Measurements from ENCODE around the gene MCRS1.
"Not testable (repeated sequence)": the region's sequence is repeated elsewhere in the genome, so short reads cannot be mapped to it uniquely, and the experiment has no call there.

Gene MCRS1

DNA sequence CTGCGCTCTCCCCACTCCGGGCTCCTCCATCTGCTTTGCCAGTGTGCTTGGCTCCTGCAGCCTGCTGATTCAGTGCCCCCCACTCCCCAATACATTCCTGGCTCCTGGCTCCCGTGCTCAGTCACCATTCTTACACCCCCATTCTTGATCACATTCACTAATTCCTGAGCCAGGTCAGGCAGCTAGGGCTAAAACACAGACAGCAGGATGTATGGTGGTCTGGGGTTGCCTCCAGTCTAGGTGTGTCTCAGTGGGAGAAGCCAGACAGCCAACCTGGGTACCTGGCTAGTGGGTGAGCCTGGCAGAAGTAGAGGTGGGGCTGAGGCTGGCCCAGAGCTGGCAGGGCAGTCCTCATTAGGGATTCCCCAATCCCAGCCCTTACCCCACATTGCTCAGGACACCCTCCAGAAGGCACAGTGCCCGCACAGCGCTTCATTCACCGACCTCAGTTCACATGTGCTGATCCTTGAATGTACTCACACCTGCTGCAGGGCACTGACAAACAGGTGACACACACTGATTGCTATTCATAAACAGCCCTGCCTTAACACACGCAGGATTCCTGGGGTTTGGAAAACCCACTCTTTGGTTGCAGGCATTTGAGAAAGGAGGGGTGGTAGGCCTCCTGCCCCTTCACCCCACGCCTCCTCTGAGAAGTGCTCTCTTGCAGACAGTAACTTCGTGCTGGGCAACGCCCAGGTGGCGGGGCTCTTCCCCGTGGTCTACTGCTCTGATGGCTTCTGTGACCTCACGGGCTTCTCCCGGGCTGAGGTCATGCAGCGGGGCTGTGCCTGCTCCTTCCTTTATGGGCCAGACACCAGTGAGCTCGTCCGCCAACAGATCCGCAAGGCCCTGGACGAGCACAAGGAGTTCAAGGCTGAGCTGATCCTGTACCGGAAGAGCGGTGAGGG lies 27.5 kb downstream of the MCRS1 start:
- no peak for DNase-seq (ENCODE audit: low spot score)

DNA sequence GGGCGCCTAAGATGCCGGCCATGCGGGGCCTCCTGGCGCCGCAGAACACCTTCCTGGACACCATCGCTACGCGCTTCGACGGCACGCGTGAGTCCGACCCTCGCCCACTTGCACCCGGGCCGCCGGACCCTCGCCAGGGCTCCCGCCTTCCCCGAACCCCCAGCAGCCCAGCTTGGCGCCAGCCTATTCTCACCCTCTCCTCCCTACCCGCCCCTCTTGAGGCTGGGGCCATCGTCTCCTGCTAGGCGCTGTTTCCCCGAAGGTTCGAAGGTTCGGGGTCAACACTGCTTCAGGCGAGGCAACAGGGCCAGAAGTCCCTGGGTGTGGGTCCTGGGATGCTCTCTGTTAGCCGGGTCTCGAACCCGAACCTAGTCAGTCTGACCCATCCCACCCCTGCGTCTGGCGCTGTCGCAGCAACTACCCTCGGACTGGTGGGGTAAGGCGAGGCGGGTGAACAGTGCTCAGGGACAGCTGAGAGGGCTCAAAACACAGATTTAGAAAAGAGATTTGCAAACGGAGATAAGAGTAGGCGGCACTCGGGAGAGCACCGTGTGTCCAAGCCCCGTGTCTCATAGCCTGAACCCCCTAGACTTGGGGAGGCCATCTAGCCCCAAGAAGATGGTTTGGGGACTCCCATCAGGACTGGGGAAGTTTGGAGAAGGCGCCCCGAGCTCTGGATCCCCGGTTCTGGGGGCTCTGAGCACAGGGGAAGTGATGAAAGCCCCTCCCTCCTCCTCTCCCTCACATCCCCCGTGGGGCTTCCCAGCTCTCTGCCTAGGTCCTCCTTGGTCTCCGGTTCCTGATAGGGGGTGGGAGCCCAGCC lies 28.3 kb downstream of the MCRS1 start:
- DNase-seq (ENCODE audit: low spot score): no peak

DNA sequence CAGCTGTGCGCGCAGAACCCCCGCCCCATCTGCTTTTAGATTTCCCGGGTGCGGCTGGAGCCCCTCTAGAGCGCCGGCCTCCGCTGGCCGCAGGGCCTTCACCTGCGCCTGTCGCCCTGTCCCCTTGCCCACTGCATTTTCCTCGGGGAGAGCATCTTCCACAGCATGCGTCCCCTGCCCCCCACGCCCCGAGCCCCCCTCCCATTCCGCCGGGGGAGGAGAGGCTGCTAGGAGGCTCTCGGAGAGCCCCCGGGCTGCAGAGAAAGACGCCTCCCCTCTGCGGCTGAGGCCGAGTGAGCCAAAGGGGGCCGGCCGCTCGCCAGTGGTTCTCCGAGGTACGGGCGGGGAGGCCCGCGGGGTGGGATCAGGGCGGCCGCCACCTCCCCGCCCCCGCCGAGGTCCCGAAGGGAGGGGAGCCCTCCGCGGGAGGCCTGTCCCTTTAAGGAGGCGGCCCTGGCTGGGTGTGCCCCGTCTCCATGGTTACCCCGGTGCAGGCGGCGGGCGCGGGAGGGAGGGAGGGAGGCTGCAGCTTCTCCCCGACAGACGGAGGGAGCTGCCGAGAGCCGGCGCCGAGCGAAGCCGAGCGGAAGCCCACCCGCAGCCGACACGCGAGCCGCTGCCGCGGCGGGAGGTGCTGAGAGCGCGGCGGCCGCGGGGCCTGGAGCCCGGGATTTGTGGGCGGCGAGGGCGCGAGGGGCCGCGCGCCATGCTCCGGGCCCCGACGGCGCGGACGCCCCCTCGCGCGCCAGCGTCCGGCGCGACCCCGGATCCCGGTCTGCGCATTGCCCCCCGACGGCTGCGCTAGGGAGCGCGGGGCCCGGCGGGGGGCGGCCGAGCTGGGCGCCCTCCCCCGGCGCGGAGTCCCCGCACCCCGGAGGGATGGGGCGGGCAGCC lies 29.2 kb downstream of the MCRS1 start, which contains the start of gene KCNH3:
KCNH3 (plus strand) TSS at position 521 of the 894 bp plus-strand sequence. CDS start 387 bp downstream, outside the sequence.
- peak; percentile 93 for DNase-seq (ENCODE audit: low spot score)

DNA sequence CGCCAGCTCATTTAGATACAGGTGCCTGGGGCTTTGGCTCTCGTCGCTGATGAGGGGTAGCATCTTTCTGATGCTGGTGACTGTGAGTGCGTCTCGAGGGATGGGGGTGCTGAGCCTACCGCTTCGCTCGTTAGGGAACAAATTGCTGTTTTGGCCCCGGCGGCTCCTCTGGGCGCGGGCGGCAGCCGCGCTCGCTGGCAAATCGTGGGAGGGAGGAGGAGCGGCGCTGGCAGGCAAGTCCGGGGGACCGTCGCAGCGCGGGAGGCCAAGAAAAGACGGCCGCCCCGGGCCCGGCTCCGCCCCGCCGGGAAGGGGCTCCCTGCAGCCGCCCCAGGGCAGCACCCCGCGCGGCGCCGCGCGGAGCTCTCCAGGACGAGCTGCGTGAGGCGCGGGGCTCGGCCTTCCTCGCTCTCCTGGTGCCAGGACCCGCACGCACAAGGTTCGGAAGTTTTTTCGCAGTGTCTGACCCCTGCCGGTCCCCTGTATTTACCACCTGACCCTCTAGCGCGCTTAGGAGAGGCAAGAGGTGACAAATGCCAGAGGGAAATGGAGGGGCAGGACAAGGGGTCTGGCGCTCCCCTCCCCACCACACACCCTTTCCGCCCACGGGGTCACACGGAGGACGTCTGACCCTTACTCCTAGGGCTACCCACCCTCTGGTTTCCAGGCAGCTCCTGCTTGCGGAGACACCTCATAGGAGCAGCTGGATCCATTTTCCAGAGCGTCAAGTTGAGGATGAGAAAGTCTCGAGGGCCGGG lies 30.0 kb downstream of the MCRS1 start:
- peak; percentile 12 for DNase-seq (ENCODE audit: low spot score)

DNA sequence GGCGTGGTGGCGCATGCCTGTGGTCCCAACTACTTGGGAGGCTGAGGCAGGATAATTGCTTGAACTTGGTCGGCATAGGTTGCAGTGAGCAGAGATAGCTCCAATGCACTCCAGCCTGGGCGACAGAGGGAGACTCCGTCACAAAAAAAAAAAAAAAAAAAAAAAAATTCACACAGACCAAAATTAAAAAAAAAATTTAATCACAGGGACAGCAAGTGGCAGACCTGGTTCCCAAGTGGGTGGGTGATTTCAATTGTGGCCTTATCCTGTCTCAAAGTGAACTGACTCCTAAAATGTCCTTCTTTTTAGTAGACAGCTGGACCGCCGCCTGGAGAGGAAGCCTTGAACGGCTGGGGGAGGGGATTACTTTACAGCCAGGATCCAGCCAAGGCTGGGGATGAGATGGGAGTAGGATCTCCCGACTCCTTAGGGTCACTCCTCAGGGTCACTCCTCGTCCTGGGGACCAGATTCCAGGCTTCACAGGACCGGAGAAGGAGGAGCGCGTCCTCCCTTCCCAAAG lies 30.7 kb downstream of the MCRS1 start:
- no peak for DNase-seq (ENCODE audit: low spot score)

DNA sequence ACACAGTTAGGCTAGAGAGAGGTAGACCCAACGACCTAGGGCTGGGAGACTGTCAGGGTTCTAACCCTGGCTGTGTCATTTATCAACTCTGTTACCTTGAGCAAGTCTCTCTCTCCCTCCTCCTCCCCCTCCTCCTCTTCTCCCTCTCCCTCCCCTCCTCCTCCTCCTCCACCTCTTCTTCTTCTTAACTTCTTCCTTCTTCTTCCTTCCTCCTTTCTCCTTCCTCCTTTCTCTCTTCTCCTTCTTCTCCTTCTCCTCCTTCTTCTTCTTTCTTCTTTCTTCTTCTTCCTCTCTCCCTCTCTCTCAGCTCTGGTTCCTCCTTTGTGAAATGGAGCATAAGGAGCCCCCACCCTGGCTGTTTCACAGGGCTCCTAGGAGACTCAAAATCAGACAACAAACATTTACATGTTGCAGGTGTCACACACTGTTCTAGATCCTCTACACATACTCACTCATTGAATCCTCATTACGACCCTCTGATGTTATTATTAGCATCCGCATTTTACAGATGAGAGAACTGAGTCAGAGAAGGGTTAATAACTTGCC lies 31.3 kb downstream of the MCRS1 start:
- no peak for DNase-seq (ENCODE audit: low spot score)

DNA sequence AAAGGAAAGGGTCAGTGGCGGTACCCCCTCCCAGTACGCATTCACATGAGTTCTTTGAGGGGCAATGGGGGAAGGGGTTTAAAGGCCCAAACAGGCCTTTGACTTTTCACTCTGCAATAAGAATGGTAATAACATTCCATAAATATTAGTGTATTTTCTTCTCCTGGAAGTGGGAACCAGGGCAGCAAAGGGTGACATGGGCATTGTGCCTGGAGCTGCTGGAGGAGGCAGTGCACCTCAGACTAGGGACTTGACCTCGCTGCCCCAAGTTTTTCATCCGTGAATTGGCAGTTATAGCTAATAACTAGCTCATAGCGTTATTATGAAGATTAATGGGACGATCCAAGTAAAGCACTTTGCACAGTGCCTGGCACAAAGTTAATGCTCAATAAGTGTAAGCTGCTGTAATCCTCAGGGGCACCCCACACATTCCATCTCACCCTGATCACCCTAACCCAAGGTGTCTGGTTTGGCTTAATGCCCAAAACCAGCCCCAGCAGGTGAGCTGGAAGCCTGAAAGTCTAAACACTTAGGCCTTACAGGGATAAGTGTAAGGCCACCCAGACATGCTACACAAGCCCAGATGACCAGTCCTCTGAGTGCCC lies 31.9 kb downstream of the MCRS1 start:
- DNase-seq (ENCODE audit: low spot score): no peak

DNA sequence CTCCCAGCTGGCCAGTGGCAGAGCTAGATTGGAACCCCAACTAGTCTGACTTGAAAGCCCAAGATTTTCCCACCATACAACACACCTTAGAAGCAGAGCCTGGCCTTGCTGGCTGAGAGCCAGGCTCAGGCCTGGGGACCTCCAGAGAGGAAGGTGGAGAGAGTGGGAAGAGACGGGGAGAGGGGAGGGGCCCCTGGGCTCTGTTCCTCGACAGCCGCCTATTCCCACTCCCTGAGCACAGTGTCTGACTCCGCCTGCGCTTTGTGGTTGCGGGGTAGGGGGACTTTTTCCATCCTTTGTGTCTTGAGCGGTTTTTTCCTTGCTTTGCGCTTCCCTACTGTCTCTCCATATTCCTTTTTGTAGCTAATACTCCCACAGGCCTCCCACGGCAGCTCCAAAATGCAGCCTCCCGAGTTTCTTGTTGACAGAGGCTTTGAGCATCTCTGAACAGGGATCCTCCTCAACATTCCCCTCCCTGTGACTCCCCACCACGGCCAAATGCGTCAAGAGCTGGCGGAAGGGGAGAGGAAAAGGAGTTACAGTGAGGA lies 33.1 kb downstream of the MCRS1 start:
- DNase-seq (ENCODE audit: low spot score): no peak

DNA sequence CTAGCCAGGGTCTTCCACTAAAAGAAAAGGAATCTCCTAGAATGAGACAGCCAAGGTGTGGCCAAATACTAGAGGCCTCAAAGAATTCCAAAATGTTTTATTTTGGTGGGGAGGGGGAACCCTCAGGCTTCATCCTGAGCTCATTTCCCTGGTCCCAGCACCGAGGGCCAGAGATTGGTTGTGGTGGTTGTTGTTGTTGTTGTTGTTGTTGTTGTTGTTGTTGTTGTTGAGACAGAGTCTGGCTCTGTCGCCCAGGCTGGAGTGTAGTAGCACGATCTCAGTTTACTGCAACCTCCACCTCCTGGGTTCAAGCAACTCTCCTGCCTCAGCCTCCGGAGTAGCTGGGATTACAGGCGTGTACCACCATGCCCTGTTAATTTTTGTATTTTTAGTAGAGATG lies 33.8 kb downstream of the MCRS1 start:
- not testable (repeated sequence) for DNase-seq (ENCODE audit: low spot score)

DNA sequence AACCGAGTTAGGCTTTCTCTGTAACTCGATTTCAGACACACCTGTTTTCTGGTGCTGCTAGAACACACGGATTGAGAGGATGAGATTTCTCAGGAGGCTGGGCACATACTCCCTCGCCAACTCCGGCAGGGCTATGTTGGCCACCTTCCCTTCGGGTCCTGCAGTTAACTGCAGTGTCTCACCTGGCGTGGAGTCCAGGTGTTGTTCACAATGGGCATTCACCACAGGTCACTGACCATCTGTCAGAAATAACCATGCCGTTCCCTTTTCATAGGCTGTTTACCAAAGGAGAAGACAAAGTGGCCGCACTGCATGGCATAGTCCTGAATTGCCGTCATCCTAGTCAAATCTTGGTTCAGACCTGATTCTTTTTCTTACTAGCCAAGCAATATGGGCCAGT lies 34.6 kb downstream of the MCRS1 start:
- DNase-seq (ENCODE audit: low spot score): no peak

DNA sequence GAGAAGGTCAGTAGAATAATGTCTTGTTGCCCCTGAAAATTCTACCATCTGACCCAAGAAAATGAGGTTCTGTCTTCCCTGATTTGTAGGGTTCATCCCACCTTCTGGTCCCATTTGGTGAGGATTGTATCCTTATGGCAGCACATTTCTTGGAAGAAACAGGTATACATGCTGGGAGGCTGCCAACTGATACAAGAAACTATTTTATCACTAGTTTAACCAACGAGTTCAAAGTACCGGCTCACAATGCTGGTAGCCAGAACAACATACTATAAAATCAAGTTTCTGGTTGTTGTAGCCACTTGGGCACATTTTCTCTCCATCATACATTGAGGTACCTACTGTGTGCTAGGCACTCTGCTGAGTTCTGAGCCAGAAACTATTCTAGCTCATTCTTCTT lies 36.2 kb downstream of the MCRS1 start:
- no peak for DNase-seq (ENCODE audit: low spot score)

DNA sequence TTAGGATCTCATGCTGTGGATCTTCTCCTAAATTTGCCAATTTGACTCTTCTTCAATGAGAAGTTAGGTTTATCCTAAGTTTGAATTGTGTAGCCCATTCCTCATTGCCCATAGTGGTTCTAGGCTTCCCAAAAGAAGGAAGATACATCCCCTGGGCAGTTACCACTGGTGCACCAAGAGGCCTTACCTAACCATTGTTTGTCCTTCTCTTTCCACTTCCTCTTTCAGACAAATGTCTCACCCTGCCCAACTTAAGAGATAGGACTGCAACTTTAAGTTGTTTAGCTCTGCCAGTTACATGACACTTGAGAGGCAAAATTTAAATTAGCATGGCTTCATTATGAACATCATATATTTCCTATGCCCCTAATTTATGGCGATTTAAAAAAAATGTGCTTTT lies 38.5 kb downstream of the MCRS1 start:
- DNase-seq (ENCODE audit: low spot score): no peak

DNA sequence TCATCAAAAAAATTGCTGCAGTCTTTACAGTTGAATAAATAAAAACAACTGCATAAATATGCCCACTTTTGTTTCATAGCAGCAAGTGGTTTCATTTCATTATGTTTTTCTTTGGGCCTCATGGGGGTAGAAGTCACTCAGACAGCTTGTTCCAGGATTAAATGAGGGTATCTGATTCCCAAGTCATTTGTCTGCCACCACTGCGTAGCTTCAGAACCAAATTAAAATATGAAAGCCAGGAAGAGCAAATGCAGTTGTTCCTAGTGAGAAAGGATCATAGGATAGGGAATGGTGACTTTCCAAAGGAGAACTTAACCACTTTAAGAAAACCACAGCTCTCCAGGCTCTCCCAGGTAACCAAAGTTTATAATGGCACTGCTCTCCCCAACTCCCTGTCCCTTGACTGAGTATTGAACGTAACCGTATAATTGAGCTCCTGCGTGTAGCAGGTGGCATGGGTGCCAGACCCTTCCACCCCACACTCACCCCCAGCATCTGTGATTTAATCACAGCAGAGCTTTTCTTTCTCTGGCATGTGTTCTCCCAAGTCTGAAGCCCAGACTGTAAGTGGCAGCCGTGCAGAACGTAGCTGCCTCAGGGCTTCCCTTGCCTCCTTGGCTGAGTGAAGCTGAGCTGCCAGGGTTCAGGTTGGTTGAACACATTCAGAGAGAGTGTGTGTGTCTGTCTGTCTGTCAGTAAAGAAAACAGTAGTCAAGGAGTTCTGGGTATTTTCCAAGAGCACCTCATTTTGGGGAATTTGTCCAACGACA lies 40.4 kb downstream of the MCRS1 start:
- no peak for DNase-seq (ENCODE audit: low spot score)

DNA sequence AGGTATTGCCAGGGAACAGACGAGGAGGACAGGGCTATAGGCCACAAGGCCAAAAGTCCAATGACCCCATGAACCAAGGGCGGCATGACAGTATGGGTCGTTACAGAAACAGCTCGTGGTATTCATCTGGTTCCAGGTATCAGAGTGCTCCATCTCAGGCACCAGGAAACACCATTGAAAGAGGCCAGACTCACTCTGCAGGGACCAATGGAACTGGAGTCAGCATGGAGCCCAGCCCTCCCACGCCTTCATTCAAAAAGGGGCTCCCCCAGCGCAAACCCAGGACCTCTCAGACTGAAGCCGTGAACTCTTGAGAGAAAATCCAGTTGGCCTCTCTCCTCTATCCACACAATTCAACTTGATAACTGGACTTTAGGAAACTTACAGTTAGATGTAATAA lies 42.0 kb downstream of the MCRS1 start:
- DNase-seq (ENCODE audit: low spot score): no peak

DNA sequence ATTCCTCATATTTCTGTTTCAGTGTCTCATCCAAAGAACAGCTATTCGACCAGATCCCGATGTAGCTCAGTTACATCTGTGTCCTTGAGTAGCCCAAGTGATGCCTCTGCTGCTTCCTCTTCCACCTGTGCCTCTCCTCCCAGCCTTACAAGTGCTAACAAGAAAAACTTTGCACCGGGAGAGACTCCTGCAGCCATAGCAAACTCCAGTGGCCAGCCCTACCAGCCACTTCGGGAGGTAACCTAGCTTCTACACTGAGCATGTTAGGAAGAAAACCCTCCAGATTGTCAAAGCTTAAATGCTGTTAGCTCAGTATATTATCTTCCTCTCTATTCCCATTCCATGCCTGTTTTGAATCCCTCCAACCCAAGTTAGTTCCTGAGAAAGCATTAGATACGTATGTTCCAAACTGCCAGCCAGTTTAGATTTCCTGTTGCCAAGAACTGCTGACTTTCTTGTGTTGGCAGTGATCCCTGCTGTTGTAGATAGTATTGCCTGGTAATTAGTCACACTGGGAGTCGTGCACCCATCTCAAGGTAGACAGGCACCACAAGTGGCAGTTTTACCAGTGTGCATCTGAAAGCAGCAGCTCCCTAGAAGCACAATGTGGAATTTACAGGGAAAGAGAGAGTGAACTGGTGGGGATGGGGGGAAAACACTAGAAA lies 43.1 kb downstream of the MCRS1 start:
- no peak for DNase-seq (ENCODE audit: low spot score)

DNA sequence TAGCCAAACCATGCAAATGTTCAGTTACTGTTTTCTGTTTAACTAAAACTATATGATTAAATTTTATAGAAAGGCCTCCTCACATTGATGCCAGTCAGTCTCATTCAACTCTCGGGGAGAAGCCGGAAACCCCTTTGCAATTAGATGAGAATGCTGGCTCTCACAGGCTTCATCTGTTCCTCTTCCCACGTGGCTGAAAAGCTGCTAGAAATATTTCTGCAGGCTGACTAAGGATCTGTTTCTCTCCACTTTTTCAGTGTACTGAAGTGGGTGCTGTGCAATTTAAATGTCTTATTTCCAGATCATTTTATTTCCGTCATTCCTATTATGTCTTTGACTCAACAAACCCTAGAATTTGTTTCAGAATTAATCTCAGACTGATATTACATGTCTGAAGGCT lies 46.6 kb downstream of the MCRS1 start:
- DNase-seq (ENCODE audit: low spot score): no peak

DNA sequence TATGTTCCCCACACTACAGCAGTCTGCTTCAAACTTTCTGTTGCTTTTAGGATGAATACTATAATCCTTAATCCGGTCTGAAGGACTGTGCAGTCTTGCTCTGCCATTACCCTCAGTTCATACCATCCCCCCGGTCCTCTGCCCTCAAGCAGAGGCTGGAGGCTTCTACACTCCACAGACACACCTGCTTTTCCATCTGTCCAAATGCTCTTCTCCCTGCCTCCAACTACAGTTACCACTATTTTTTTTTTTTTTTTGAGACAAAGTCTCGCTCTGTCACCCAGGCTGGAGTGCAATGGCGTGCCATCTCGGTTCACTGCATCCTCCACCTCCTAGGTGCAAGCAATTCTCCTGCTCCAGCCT lies 48.4 kb downstream of the MCRS1 start:
- DNase-seq (ENCODE audit: low spot score): no peak

DNA sequence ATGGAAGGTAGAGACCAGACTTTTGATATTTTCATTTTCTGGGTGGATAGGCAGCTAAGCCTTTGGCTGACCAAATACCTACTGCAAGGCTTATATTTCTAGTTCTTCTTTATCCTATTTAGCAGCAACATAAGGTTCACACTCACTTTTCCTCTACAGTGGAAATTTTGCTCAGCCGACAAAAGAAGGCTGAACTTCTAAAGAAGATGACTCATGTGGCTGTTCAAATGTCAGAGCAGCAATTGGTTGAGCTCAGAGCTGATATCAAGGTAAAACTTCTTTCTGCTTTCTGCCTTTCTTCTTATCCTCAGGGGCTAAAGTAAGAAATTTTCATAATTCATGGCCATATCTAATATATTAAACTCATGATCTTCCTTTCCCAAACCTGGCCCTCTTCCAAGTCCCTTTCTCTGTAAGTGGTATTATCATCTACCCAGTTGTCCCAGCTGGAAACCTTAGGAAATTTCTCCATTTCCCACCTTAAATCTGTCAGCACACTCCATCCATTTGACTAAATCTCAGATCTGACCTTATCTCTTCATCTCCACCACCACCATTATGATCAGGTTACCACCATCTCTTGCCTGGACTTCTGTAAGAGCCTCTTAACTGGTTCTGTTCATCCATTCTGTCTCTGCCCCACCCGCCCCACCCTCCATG lies 48.9 kb downstream of the MCRS1 start:
- DNase-seq (ENCODE audit: low spot score): no peak
